PC-9 (cell line): ENCODE measurements around the gene FBN3. TPM values are rescaled to one million over a fixed set of nuclear protein-coding genes. Genes with fewer than 3 reads are reported as not detected.
A peak's percentile ranks its signal among the peaks of the same experiment; 100 is the strongest.

ENCODE experiments used
- Bru-seq: library from RNA; stranded (reverse); fragments of 400-500 nt; gene quantifications from one replicate; lab custom pipeline; 2021; lab: Mats Ljungman, UMichigan
- BruChase-seq, 2 experiments: library from RNA; stranded (reverse); fragments of 400-500 nt; gene quantifications; one replicate each; lab custom pipeline; 2021; lab: Mats Ljungman, UMichigan
- BruUV-seq: library from RNA; stranded (reverse); fragments of 400-500 nt; replicated peaks from 2 replicates; lab custom pipeline; 2021; lab: Mats Ljungman, UMichigan
- CTCF ChIA-PET: fragments of 300-600 bp; sonication (Branson Sonifier 250); formaldehyde crosslinking; loops from one replicate; lab custom pipeline; 2022; ENCODE audit warnings: antibody characterized with exemption; lab: Charles Lee
- POLR2A ChIA-PET: fragments of 300-600 bp; sonication (Branson Sonifier 250); formaldehyde crosslinking; loops from one replicate; lab custom pipeline; 2022; ENCODE audit warnings: antibody characterized with exemption; ENCODE audit not compliant: unreplicated experiment; lab: Charles Lee
- DNase-seq, 2 experiments: peaks; one replicate each; pipeline versions ENCODE4 v3.0.0 to v3.0.0-alpha.2; 2015 to 2022; ENCODE audit warnings: mixed read lengths in 1 of 2
- H2AFZ ChIP-seq: fragments of 200-600 bp; sonication (generic); 2 replicates; pipeline ENCODE4 v1.8.1; 2017; ENCODE audit warnings: antibody characterized with exemption
- H3F3A ChIP-seq: fragments of 200-600 bp; sonication (generic); 2 replicates; pipeline ENCODE4 v1.8.1; 2017; ENCODE audit warnings: antibody characterized with exemption, mild to moderate bottlenecking, low read depth; ENCODE audit not compliant: insufficient read depth
- H3K27ac ChIP-seq: fragments of 200-600 bp; sonication (generic); 2 replicates; pipeline ENCODE4 v1.6.1; 2016; ENCODE audit warnings: mixed run types
- H3K27me3 ChIP-seq: fragments of 200-600 bp; sonication (generic); 2 replicates; pipeline ENCODE4 v1.6.1; 2016; ENCODE audit warnings: low read depth, mixed run types; ENCODE audit not compliant: insufficient read depth
- H3K36me3 ChIP-seq: fragments of 200-600 bp; sonication (generic); 2 replicates; pipeline ENCODE4 v1.6.1; 2016; ENCODE audit warnings: low read depth, mixed run types
- H3K4me1 ChIP-seq: fragments of 200-600 bp; sonication (generic); replicated peaks from 2 replicates; pipeline ENCODE4 v1.6.1; 2016; ENCODE audit warnings: mixed run types; ENCODE audit not compliant: insufficient read depth
- H3K4me2 ChIP-seq: fragments of 200-600 bp; sonication (generic); 2 replicates; pipeline ENCODE4 v1.6.1; 2017; ENCODE audit warnings: mixed run types
- H3K4me3 ChIP-seq: fragments of 200-600 bp; sonication (generic); 2 replicates; pipeline ENCODE4 v1.6.1; 2016; ENCODE audit warnings: mixed run types
- H3K79me2 ChIP-seq: fragments of 200-600 bp; sonication (generic); 2 replicates; pipeline ENCODE4 v1.6.1; 2017; ENCODE audit warnings: low read depth, mixed run types
- H3K9me2 ChIP-seq: fragments of 200-600 bp; sonication (generic); 2 replicates; pipeline ENCODE4 v1.8.1; 2017; ENCODE audit warnings: mild to moderate bottlenecking; ENCODE audit not compliant: insufficient read depth
- H3K9me3 ChIP-seq: fragments of 200-600 bp; sonication (generic); 2 replicates; pipeline ENCODE4 v1.8.1; 2016; ENCODE audit warnings: low read depth; ENCODE audit not compliant: insufficient read depth
- H4K20me1 ChIP-seq: fragments of 200-600 bp; sonication (generic); 2 replicates; pipeline ENCODE4 v1.8.1; 2017; ENCODE audit not compliant: insufficient read depth
- EZH2 ChIP-seq: fragments of 200-600 bp; sonication (generic); IDR thresholded peaks from 2 replicates; pipeline ENCODE4 v1.8.0; 2017; ENCODE audit warnings: antibody characterized with exemption, low read depth
- intact Hi-C: fragments of 100-400 bp; cut with micrococcal nuclease; formaldehyde crosslinking; loops from one replicate; pipeline ENCODE4 v1.10.0; 2022; ENCODE audit not compliant: unreplicated experiment
- long read RNA-seq: library from polyadenylated mRNA; stranded (forward); transcript quantifications from one replicate; pipeline ENCODE4 v2.0.0, GENCODE V29; 2022
- total RNA-seq: library from RNA; stranded (reverse); gene quantifications from 2 replicates; pipeline ENCODE4 v1.2.3, GENCODE V29; 2021
- TF ChIP-seq, protein P1 (sequence below): fragments of 200-600 bp; sonication (generic); conservative IDR thresholded peaks from 2 replicates; pipeline ENCODE4 v1.6.1; 2017; ENCODE audit warnings: mixed run types, antibody characterized with exemption, mild to moderate bottlenecking, moderate library complexity

FBN3 gene
- 0.05 TPM in 1 of 2 replicates, not detected in the other for total RNA-seq
- Bru-seq, nascent RNA = not detected
- percentile 3 among the genes with signal in this experiment for BruChase-seq, experiment 1, labeled RNA remaining after a 2-hour chase
- BruChase-seq, experiment 2, labeled RNA remaining after a 6-hour chase = percentile 3 among the genes with signal in this experiment
- long read RNA-seq = 0 reads

DNA sequence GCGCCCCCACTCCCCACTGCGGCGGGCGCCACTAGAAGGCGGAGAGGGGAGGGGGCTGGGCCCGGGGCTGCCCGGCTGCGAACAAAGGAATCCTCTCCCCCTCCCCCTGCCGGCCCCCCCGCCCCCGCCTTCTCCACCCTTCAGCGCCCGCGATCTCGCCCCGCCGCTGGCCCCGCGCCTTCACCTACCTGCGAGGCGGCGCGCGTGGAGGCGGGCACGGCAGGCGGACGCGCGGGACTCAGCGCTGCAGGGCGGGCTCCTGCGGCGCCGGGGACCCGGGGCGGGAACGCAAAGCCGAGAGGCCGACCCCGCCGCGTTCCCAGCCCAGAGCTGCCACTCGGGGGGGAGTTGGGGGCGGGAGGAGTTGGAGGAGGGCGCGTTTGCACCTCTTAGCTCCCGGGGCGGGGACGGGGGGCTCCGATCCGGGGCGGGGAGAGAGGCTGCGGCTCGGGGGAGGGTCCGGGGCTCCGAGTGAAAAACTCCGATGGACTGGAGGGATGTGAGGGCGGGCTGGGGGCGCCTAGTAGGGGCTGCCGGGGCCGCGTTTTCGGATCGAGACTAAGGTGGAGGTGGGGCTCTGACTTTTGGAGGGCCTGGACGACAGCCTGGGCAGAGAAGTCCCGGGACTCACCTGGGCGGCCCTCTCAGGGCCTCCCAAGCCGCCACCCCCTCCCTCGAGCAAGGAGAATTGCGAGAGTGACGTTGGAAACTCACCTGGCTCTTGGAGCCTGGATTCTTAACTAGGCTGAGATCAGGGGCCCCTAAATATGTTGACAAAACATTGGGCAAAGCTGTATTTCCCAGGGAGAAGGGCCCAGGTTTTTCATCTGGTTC, at the start of gene FBN3:
FBN3 (minus strand) TSS at position 332 of the 834 bp plus-strand sequence. CDS start 2,112 bp downstream, outside the sequence.
- Histone ChIP-seq H3K4me1 (peaks cover 27% of the 10 kb centered on the region), H3K36me3 (no peaks in the 10 kb centered on the region), H3K9me3 (no peaks in the 10 kb centered on the region), H3K9me2 (no peaks in the 10 kb centered on the region), H3K4me3 (peak within 1 kb of the TSS; percentile 38; the same call in 1 of the 2 replicates), H3K27me3 (peaks cover 61% of the 10 kb centered on the region), H2AFZ (no peak within 1 kb of the TSS), H3K27ac (no peak within 1 kb of the TSS), H4K20me1 (no peaks in the 10 kb centered on the region), H3F3A (peaks cover 10% of the 10 kb centered on the region; the same call in 1 of the 2 replicates), H3K4me2 (peak within 1 kb of the TSS; percentile 70), H3K79me2 (no peaks in the 10 kb centered on the region)
- ChIA-PET CTCF (interaction anchor here (0.6 to 0.7 kb wide), 3 partner anchors 9 to 1479 kb away, joined by 3 to 4 read pairs (median 4); no protein-coding TSS in a partner anchor), POLR2A (interaction anchor here (0.7 kb wide), 1 partner anchor 531 kb away, joined by 8 read pairs; no protein-coding TSS in a partner anchor)
- DNase-seq = no peak
- 0 out of 2 replicates have a peak, but pooled peaks have one; percentile 31 for TF ChIP-seq EZH2
- TF ChIP-seq, protein P1, sequence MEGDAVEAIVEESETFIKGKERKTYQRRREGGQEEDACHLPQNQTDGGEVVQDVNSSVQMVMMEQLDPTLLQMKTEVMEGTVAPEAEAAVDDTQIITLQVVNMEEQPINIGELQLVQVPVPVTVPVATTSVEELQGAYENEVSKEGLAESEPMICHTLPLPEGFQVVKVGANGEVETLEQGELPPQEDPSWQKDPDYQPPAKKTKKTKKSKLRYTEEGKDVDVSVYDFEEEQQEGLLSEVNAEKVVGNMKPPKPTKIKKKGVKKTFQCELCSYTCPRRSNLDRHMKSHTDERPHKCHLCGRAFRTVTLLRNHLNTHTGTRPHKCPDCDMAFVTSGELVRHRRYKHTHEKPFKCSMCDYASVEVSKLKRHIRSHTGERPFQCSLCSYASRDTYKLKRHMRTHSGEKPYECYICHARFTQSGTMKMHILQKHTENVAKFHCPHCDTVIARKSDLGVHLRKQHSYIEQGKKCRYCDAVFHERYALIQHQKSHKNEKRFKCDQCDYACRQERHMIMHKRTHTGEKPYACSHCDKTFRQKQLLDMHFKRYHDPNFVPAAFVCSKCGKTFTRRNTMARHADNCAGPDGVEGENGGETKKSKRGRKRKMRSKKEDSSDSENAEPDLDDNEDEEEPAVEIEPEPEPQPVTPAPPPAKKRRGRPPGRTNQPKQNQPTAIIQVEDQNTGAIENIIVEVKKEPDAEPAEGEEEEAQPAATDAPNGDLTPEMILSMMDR = no peak
- BruUV-seq = no TSS peak
- intact Hi-C loops = no loop called here

DNA sequence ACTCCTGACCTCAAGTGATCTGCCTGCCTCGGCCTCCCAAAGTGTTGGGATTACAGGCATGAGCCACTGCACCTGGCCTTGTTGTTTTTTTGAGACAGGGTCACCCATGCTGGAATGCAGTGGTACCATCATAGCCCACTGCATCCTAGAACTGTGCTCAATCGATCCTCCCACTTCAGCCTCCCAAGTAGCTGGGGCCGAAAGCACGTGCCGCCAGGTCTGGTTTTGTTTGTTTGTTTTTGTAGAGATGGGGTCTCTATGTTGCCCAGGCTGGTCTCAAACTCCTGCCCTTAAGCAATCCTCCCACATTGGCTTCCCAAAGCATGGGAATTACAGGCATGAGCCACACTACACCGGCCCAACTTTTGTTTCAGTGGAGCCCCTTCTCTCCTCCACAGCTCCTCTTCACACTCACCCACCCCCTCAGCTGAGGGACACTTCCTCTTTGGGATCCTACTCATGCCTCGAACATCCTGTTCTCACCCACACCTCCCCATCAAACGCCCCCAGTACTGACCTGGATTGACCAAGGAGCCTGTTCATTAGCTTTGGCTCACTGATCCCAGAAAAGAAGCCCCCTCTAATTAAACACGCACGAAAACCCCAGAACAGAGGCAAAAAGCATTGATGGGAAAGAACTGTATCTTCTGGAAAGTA, 47.0 kb upstream of the FBN3 start:
- intact Hi-C loops = no loop called here
- CTCF ChIA-PET = no interaction called here
- no peaks in the 10 kb centered on the region for H3K36me3 ChIP-seq
- no peaks in the 10 kb centered on the region for H3K9me2 ChIP-seq
- no TSS peak for BruUV-seq
- H3K4me3 ChIP-seq = no peak overlapping the region
- no peaks in the 10 kb centered on the region for H3K4me1 ChIP-seq
- H3K9me3 ChIP-seq = no peaks in the 10 kb centered on the region
- no peak overlapping the region for H3K27ac ChIP-seq
- H3K4me2 ChIP-seq = no peak overlapping the region
- POLR2A ChIA-PET = no interaction called here
- no peak for DNase-seq
- H3K79me2 ChIP-seq = no peaks in the 10 kb centered on the region
- TF ChIP-seq, protein P1 = no peak
- no peak for TF ChIP-seq EZH2
- H3K27me3 ChIP-seq = no peaks in the 10 kb centered on the region
- H4K20me1 ChIP-seq = no peaks in the 10 kb centered on the region
- no peaks in the 10 kb centered on the region; the same call in 1 of the 2 replicates for H3F3A ChIP-seq
- H2AFZ ChIP-seq = no peak overlapping the region

DNA sequence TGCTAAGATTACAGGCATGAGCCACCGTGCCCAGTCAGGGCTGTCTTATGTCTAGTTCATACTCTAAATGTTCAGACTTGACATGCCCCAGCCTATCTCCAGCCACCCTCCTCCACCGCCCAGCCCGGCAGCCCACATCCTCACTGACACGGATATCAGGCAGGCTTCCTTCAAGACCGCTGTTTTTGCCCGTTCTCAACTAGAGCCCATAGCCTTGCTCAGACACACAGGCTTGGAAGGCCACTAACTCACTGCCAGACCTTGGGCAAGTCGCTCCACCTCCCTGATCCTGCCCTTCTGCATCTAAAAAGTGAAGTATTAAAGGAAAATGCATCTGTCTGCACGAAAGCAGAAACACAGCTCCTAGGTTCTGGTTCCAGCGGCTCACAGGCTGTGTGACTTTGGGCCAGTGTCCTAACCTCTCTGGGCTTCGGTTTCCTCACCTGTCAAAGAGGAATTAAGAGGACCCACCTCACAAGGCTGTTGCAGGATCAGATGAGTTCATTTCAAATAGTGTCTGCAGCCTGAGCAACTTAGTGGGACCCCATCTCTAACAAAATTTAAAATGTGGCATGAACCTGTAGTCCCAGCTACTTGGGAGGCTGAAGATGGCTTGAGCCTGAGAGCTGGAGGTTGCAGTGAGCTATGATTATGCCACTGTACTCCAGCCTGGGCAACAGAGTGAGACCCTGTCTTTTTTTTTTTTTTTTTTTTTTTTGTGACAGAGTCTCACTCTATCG, 45.3 kb upstream of the FBN3 start:
- ChIA-PET CTCF (no interaction called here), POLR2A (no interaction called here)
- no peaks in the 10 kb centered on the region for H4K20me1 ChIP-seq
- H2AFZ ChIP-seq = no peak overlapping the region
- no peak overlapping the region for H3K27ac ChIP-seq
- H3K4me1 ChIP-seq = no peaks in the 10 kb centered on the region
- H3K79me2 ChIP-seq = no peaks in the 10 kb centered on the region
- DNase-seq = no peak
- H3K36me3 ChIP-seq = no peaks in the 10 kb centered on the region
- H3K4me2 ChIP-seq = no peak overlapping the region
- no peak overlapping the region for H3K4me3 ChIP-seq
- no peaks in the 10 kb centered on the region for H3K9me2 ChIP-seq
- no peak for TF ChIP-seq EZH2
- TF ChIP-seq, protein P1 = no peak
- no peaks in the 10 kb centered on the region for H3K9me3 ChIP-seq
- BruUV-seq = no TSS peak
- H3K27me3 ChIP-seq = no peaks in the 10 kb centered on the region
- no peaks in the 10 kb centered on the region for H3F3A ChIP-seq
- intact Hi-C loops = no loop called here
